ENCODE measurements around the gene ATXN1. TPM values are rescaled to one million over a fixed set of nuclear protein-coding genes. Genes with fewer than 3 reads are reported as not detected.

ATXN1 gene
- total RNA-seq, 1 experiment from 2014 or later = 25.6 TPM

DNA sequence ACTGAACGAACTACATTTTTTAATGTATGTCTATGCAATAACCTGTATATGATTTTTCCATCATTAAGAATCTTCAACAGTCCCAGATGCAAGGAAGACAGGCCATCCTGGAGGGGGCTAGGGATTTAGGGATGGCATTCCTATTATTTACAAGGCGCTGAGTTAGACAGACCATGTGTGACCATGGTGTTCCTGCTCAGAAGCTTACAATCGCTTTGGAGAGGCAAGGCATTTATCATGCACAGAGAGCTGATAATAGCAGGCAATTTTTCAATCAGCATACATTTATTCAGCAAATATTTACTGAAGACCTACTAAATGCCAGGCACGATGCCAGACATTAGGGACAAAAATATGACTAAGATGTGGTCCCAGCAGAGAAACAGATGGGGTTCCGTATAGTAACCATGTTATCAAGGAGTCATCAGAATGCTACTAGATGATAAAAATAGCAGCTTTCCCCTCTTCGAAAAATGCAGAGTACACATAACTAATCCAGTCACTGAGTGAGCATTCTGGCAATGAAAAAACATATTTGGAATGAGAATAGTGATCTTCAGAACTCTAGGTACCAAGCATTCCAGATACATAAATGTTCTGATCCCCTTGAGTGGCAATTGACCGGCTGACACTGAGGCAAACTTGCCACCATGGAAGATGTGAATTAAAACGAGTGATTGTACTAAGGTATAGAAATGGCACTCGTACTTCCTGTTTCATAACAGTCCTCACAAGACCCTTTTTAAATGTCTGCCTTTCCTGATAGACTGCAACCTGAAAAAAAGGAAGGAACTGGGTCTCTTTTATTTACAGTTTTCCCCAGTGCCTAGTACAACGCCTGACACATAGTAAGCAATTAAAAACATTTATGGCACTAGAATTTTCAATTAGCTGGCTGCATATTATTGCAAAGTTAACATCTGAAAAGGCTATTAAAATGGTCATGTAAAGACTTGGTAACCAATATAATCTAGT lies 135.7 kb downstream of the ATXN1 start:
- no TSS peak for BruUV-seq (replicated peaks)
- H3K4me1 ChIP-seq (ENCODE audit: insufficient read depth, low read length, poor library complexity, severe bottlenecking) = no peaks in the 10 kb centered on the region
- ChIA-PET CTCF (no interaction called here), POLR2A (ENCODE audit: low non-redundant PET) (no interaction called here)
- H3K27me3 ChIP-seq (replicated peaks; ENCODE audit: insufficient read depth, low read depth, low read length, poor library complexity) = no peaks in the 10 kb centered on the region
- H3K9me3 ChIP-seq (ENCODE audit: low read depth, low read length, poor library complexity, severe bottlenecking) = no peaks in the 10 kb centered on the region
- DNase-seq (ENCODE audit: low spot score) = no peak
- H3K4me3 ChIP-seq (ENCODE audit: low read depth, low read length, poor library complexity, severe bottlenecking) = no peak overlapping the region
- no peak overlapping the region for H3K27ac ChIP-seq (ENCODE audit: low read depth, low read length, poor library complexity, severe bottlenecking)
- intact Hi-C loops (cut with micrococcal nuclease; ENCODE audit: unreplicated experiment) = no loop called here
- H3K36me3 ChIP-seq (ENCODE audit: insufficient read depth, low read length, poor library complexity, severe bottlenecking) = no peaks in the 10 kb centered on the region
- no peak for TF ChIP-seq EZH2 (IDR thresholded peaks at IDR 0.05; ENCODE audit: borderline replicate concordance, low read depth, low read length, poor library complexity, severe bottlenecking)
- TF ChIP-seq, protein P1, sequence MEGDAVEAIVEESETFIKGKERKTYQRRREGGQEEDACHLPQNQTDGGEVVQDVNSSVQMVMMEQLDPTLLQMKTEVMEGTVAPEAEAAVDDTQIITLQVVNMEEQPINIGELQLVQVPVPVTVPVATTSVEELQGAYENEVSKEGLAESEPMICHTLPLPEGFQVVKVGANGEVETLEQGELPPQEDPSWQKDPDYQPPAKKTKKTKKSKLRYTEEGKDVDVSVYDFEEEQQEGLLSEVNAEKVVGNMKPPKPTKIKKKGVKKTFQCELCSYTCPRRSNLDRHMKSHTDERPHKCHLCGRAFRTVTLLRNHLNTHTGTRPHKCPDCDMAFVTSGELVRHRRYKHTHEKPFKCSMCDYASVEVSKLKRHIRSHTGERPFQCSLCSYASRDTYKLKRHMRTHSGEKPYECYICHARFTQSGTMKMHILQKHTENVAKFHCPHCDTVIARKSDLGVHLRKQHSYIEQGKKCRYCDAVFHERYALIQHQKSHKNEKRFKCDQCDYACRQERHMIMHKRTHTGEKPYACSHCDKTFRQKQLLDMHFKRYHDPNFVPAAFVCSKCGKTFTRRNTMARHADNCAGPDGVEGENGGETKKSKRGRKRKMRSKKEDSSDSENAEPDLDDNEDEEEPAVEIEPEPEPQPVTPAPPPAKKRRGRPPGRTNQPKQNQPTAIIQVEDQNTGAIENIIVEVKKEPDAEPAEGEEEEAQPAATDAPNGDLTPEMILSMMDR (conservative IDR thresholded peaks at IDR 0.05; ENCODE audit: low read depth, low read length) = no peak

DNA sequence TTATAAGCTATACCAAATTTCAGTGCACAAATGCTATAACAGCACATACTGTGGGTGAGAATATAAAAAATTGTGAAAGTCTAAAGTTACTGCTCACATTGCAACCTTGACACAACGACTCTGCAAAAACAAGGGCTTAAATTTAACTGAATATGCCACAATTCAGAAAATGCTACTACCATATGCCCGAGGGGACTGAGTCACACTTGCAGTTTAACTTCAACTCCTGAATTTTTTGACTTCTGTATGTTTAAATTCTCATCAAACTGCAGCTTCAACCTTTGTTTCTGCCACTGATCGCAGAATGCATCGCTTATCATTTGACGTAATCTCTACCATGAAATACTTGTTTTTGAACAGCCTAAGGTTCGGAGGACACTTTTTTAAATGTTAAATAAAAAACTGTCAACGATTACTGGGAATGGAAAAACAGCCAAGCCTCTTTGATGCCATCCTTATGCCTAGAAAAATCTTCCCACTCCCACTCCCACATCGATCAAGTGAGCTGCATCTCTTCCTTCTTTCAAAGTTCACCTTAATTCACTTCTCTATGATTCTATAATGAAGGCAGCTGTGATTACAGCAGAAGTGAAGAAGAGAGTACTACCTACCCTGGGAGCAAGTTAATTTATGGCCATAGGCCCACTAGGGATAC lies 136.5 kb downstream of the ATXN1 start:
- BruUV-seq (replicated peaks) = no TSS peak

DNA sequence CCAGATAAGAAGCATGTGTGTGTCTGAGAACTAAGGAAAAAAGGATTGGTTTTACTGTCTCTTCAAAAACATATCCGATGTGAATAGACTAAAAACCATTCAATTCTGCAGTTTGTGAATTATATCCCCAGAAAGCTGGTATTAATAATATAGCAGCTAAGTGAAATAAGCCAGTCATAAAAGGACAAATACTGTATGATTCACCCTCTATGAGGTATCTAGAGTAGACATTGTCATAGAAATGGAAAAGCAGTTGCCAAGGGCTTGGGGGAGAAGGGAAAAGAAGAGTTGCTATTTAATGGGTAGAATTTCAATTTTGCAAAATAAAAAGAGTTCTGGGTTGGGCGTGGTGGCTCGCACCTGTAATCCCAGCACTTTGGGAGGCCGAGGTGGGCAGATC lies 137.5 kb downstream of the ATXN1 start:
- no peaks in the 10 kb centered on the region for H3K4me1 ChIP-seq (ENCODE audit: insufficient read depth, low read length, poor library complexity, severe bottlenecking)

More for the DNA sequence above, 136.5 kb downstream of the ATXN1 start:
- ChIA-PET CTCF (no interaction called here), POLR2A (ENCODE audit: low non-redundant PET) (no interaction called here)
- H3K9me3 ChIP-seq (ENCODE audit: low read depth, low read length, poor library complexity, severe bottlenecking) = no peaks in the 10 kb centered on the region
- H3K36me3 ChIP-seq (ENCODE audit: insufficient read depth, low read length, poor library complexity, severe bottlenecking) = no peaks in the 10 kb centered on the region
- no peak for DNase-seq (ENCODE audit: low spot score)
- intact Hi-C loops (cut with micrococcal nuclease; ENCODE audit: unreplicated experiment) = no loop called here
- no peak overlapping the region for H3K4me3 ChIP-seq (ENCODE audit: low read depth, low read length, poor library complexity, severe bottlenecking)
- no peak overlapping the region for H3K27ac ChIP-seq (ENCODE audit: low read depth, low read length, poor library complexity, severe bottlenecking)
- TF ChIP-seq, protein P1 (conservative IDR thresholded peaks at IDR 0.05; ENCODE audit: low read depth, low read length) = no peak
- TF ChIP-seq EZH2 (IDR thresholded peaks at IDR 0.05; ENCODE audit: borderline replicate concordance, low read depth, low read length, poor library complexity, severe bottlenecking) = no peak
- H3K27me3 ChIP-seq (replicated peaks; ENCODE audit: insufficient read depth, low read depth, low read length, poor library complexity) = no peaks in the 10 kb centered on the region
- H3K4me1 ChIP-seq (ENCODE audit: insufficient read depth, low read length, poor library complexity, severe bottlenecking) = no peaks in the 10 kb centered on the region

More for the DNA sequence above, 137.5 kb downstream of the ATXN1 start:
- Histone ChIP-seq H3K9me3 (ENCODE audit: low read depth, low read length, poor library complexity, severe bottlenecking) (no peaks in the 10 kb centered on the region), H3K27ac (ENCODE audit: low read depth, low read length, poor library complexity, severe bottlenecking) (no peak overlapping the region), H3K4me3 (ENCODE audit: low read depth, low read length, poor library complexity, severe bottlenecking) (no peak overlapping the region), H3K27me3 (replicated peaks; ENCODE audit: insufficient read depth, low read depth, low read length, poor library complexity) (no peaks in the 10 kb centered on the region), H3K36me3 (ENCODE audit: insufficient read depth, low read length, poor library complexity, severe bottlenecking) (no peaks in the 10 kb centered on the region)
- BruUV-seq (replicated peaks) = no TSS peak
- TF ChIP-seq EZH2 (IDR thresholded peaks at IDR 0.05; ENCODE audit: borderline replicate concordance, low read depth, low read length, poor library complexity, severe bottlenecking) = no peak
- TF ChIP-seq, protein P1 (conservative IDR thresholded peaks at IDR 0.05; ENCODE audit: low read depth, low read length) = no peak
- POLR2A ChIA-PET (ENCODE audit: low non-redundant PET) = no interaction called here
- DNase-seq (ENCODE audit: low spot score) = no peak
- intact Hi-C loops (cut with micrococcal nuclease; ENCODE audit: unreplicated experiment) = no loop called here
- CTCF ChIA-PET = no interaction called here
